OCI-LY1 (cell line): Measurements from ENCODE around the gene TXNRD3.

Source experiments
- CTCF ChIP-seq: fragments of 200-600 bp; sonication (generic), shearing (Covaris generic); IDR thresholded peaks from 2 replicates; pipeline ENCODE4 v1.5.1; 2017; ENCODE audit warnings: mild to moderate bottlenecking, antibody characterized with exemption, low read length, moderate library complexity, mixed read lengths
- EZH2 ChIP-seq: fragments of 200-600 bp; sonication (generic), shearing (Covaris generic); IDR thresholded peaks from 2 replicates; pipeline ENCODE4 v1.8.0; 2017; ENCODE audit warnings: borderline replicate concordance, mixed run types, mild to moderate bottlenecking, antibody characterized with exemption, low read length, moderate library complexity, mixed read lengths

DNA sequence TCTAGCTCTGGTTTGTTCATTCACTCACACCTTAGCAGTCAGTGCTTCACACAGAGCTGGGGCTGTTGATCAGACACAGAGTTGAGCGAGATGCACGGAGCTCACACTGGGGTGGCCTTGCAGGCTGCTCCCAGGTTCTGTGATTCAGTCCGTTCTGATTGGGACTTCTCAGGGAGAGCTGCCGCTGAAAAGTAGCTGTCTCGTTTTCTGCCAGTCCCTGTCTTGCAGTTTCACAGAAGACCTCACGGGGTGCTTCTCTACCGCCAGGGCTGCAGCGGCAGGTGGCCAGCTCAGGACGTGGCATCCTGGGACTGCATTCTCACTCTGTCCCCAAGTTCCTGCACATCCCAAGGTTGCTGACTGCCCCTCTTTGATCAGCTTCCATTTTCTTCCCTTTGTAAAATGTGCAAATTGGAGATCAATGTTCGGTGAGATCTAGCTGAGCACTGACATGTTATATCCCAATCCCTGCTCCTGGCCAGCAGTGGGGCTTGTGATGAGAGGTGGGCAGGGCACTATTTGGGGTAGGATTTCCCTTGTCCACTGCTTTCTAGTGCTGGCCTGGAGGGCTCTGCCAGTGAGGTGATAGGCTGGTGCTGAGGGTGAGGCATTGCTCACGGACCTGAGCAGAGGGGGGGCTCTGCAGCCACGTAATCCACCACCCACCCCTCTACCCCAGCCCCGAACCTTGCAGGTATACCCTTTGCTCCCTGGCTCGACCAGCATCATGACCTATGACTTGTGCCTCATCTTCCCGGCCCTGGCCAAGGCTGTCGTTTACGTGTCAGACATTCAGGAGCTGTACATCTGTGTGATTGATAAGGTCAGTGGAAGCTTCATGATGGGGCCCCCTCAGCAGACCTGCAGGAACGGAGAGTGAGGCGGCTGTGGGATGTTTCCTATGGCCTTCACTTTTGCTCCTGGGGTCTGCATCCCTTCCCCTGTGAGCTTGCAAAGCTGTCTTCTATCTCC, 5.3 kb upstream of the TXNRD3 start:
- TF ChIP-seq CTCF (peak; percentile 15; the same call in 1 of the 2 replicates), EZH2 (no peak)
